ENCODE measurements around the gene TRMT1L. TPM values are rescaled to one million over a fixed set of nuclear protein-coding genes. Genes with fewer than 3 reads are reported as not detected.
A peak's percentile ranks its signal among the peaks of the same experiment; 100 is the strongest.

Gene TRMT1L
- 28.3 TPM for total RNA-seq (2021; ENCODE audit: unreplicated experiment)
- polyA plus RNA-seq (2012): 11.6 and 17.8 TPM in 2 replicates
- percentile 62 among the genes with signal in this experiment for Bru-seq, nascent RNA
- BruChase-seq, experiment 1, labeled RNA remaining after a 6-hour chase: percentile 62 among the genes with signal in this experiment
- BruChase-seq, experiment 2, labeled RNA remaining after a 2-hour chase: percentile 72 among the genes with signal in this experiment
- long read RNA-seq, full-length matches to known transcripts: 49 of 62 reads
- long read RNA-seq, partial matches to known transcripts: 8 of 62 reads
- long read RNA-seq, other reads (novel, unspliced or antisense): 5 of 62 reads

- Histone ChIP-seq H3K4me1 (ENCODE audit: control insufficient read depth in 1 of 2, insufficient read depth in 2 of 2, low read length in 2 of 2) (peaks cover 0 to 19% of the 10 kb centered on the region in 2 experiments; a peak in 2 of 4 replicates), H3K36me3 (ENCODE audit: control insufficient read depth in 1 of 2, insufficient read depth in 2 of 2, low read length in 2 of 2) (no peaks in the 10 kb centered on the region), H3K9ac (ENCODE audit: low read length) (peak within 1 kb of the TSS; percentile 86), H2AFZ (ENCODE audit: low read depth, low read length, poor library complexity, severe bottlenecking) (peak within 1 kb of the TSS; percentile 59), H4K20me1 (ENCODE audit: insufficient read depth) (no peaks in the 10 kb centered on the region), H3K27ac (ENCODE audit: low read depth, low read length) (peak within 1 kb of the TSS; percentile 76), H3K9me2 (ENCODE audit: insufficient read depth) (no peaks in the 10 kb centered on the region), H3K4me2 (ENCODE audit: low read length) (peak within 1 kb of the TSS; percentile 91), H3K79me2 (ENCODE audit: insufficient read depth, low read length) (peaks cover 14% of the 10 kb centered on the region), H3K27me3 (ENCODE audit: insufficient read depth, low read length) (no peaks in the 10 kb centered on the region), H3K4me3 (replicated peaks in 1 of 2; ENCODE audit: low read depth in 1 of 2, low read length in 2 of 2) (peak within 1 kb of the TSS; percentile 76 to 88), H3K9me3 (ENCODE audit: control insufficient read depth in 1 of 2, insufficient read depth in 1 of 2, low read depth in 1 of 2, low read length in 2 of 2) (no peaks in the 10 kb centered on the region)
- DNase-seq (ENCODE audit: low read depth, low spot score): peak; percentile 96
- intact Hi-C loops (cut with micrococcal nuclease): loop anchor here (2.0 to 10.0 kb wide), 3 partner anchors 158 to 402 kb away; partner anchors contain the start of genes EDEM3 and IVNS1ABP
- peak; percentile 94 for ATAC-seq
- RAD21 ChIA-PET (ENCODE audit: low non-redundant PET in 1 of 2, low total read pairs in 2 of 2, uncharacterized antibody in 2 of 2, unreplicated experiment in 2 of 2): no interaction called here
- CTCF ChIA-PET: interaction anchor here (3.1 kb wide), 1 partner anchor 12 kb away, joined by 25 read pairs; no protein-coding TSS in a partner anchor
- BruUV-seq (replicated peaks): TSS peak; percentile 63
- POLR2A ChIA-PET: no interaction called here
- peak; percentile 67; the same call in 1 of the 2 replicates for TF ChIP-seq EGR1 (IDR thresholded peaks at IDR 0.05; ENCODE audit: low read depth)
- TF ChIP-seq JUND (IDR thresholded peaks at IDR 0.05): no peak
- TF ChIP-seq CTCF (IDR thresholded peaks at IDR 0.05 in 2 of 3, conservative IDR thresholded peaks at IDR 0.05 in 1 of 3; ENCODE audit: borderline replicate concordance in 1 of 3, insufficient read depth in 1 of 3, low read depth in 2 of 3, low read length in 2 of 3): no peak
- TF ChIP-seq TCF7L2 (IDR thresholded peaks at IDR 0.05; ENCODE audit: borderline replicate concordance, extremely low read depth, insufficient read depth, insufficient read length): peak; percentile 81
- TF ChIP-seq EZH2 (IDR thresholded peaks at IDR 0.05): no peak
- TF ChIP-seq SP1 (IDR thresholded peaks at IDR 0.05; ENCODE audit: low read depth): peak; percentile 95
- TF ChIP-seq ELF1 (IDR thresholded peaks at IDR 0.05; ENCODE audit: borderline replicate concordance, low read depth): peak; percentile 66
- TF ChIP-seq CEBPB (IDR thresholded peaks at IDR 0.05; ENCODE audit: low read depth): no peak
- TF ChIP-seq CBX3 (IDR thresholded peaks at IDR 0.05; ENCODE audit: low read depth): no peak; the same call in 1 of the 2 replicates
- no peak for TF ChIP-seq RAD21 (IDR thresholded peaks at IDR 0.05; ENCODE audit: low read depth)
- TF ChIP-seq ZBTB33 (IDR thresholded peaks at IDR 0.05; ENCODE audit: extremely low read depth, insufficient replicate concordance, low read length): no peak
- peak; percentile 2 for TF ChIP-seq YY1 (IDR thresholded peaks at IDR 0.05; ENCODE audit: extremely low read depth, insufficient replicate concordance, low read depth, low read length)
- peak; percentile 97 for TF ChIP-seq POLR2AphosphoS5 (IDR thresholded peaks at IDR 0.05; ENCODE audit: low read depth, low read length)
- no peak for TF ChIP-seq ZNF274 (IDR thresholded peaks at IDR 0.05; ENCODE audit: low read depth, low read length)
- TF ChIP-seq REST (IDR thresholded peaks at IDR 0.05; ENCODE audit: low read depth): no peak
- TF ChIP-seq MAX (IDR thresholded peaks at IDR 0.05): no peak; the same call in 1 of the 2 replicates
- TF ChIP-seq ZFX (IDR thresholded peaks at IDR 0.05): no peak
Observed at GRCh38 chr1:185156854-185157598, at the start of gene TRMT1L, which contains the start of gene SWT1. TRMT1L (minus strand) TSS chr1:185156953; CDS start chr1:185156712, 241 bp downstream. SWT1 (plus strand) TSS chr1:185157167; CDS start chr1:185160842, 3,675 bp downstream.

Measured in HCT116 (cell line).